HEK293 (cell line): Measurements from ENCODE around the gene KCTD18.

Experiments used
- CTCF ChIA-PET: fragments of 350-600 bp; formaldehyde crosslinking; extraction: SDS; loops from one replicate; lab custom pipeline; 2021; ENCODE audit warnings: antibody characterized with exemption; lab: Yijun Ruan, JAX
- POLR2A ChIA-PET: fragments of 300-600 bp; formaldehyde crosslinking; extraction: SDS; loops from one replicate; lab custom pipeline; 2020; ENCODE audit warnings: antibody characterized with exemption, inconsistent platforms; lab: Yijun Ruan, JAX
- H3K27ac ChIP-seq: fragments of 200-500 bp; sonication (Bioruptor generic); 2 replicates; pipeline ENCODE4 v1.5.1; 2014; ENCODE audit warnings: low read depth, low read length, control low read depth, inconsistent platforms; ENCODE audit errors: extremely low read depth
- H3K36me3 ChIP-seq, 2 experiments: fragments of 200-500 bp in 1 of 2; sonication (Bioruptor generic) in 1 of 2; 1 replicate in 1 of 2; 2 replicates in 1 of 2; pipeline ENCODE4 v1.5.1; 2014 to 2017; ENCODE audit warnings: inconsistent platforms in 2 of 2, low read length in 2 of 2; ENCODE audit not compliant: control insufficient read depth in 2 of 2, insufficient read depth in 1 of 2
- H3K4me1 ChIP-seq: fragments of 200-500 bp; sonication (Bioruptor generic); 2 replicates; pipeline ENCODE4 v1.5.1; 2014; ENCODE audit warnings: mild to moderate bottlenecking, low read length, inconsistent platforms; ENCODE audit not compliant: control insufficient read depth, insufficient read depth
- H3K4me3 ChIP-seq: 2 replicates; pipeline ENCODE4 v1.5.1; 2011; ENCODE audit warnings: low read depth, mild to moderate bottlenecking, control low read depth, low read length, moderate library complexity
- H3K9me3 ChIP-seq: fragments of 200-500 bp; sonication (Bioruptor generic); 2 replicates; pipeline ENCODE4 v1.5.1; 2014; ENCODE audit warnings: low read depth, low read length, inconsistent platforms; ENCODE audit not compliant: control insufficient read depth, insufficient read depth
- BCL11A ChIP-seq: fragments of 450-650 bp; formaldehyde crosslinking; IDR thresholded peaks from 2 replicates; pipeline ENCODE4 v1.5.1; 2016; ENCODE audit warnings: low read depth, missing biosample characterization, missing genetic modification characterization
- BCL6B ChIP-seq: fragments of 450-650 bp; formaldehyde crosslinking; IDR thresholded peaks from 2 replicates; pipeline ENCODE4 v1.5.1; 2017; ENCODE audit warnings: missing biosample characterization, missing genetic modification characterization
- GLIS1 ChIP-seq: fragments of 450-650 bp; formaldehyde crosslinking; IDR thresholded peaks from 2 replicates; pipeline ENCODE4 v1.5.1; 2016; ENCODE audit warnings: missing biosample characterization, missing genetic modification characterization
- KLF10 ChIP-seq: fragments of 450-650 bp; IDR thresholded peaks from 2 replicates; pipeline ENCODE4 v1.5.1; 2018; ENCODE audit warnings: missing biosample characterization, mild to moderate bottlenecking, missing genetic modification characterization
- MEIS1 ChIP-seq: sonication (generic); formaldehyde crosslinking; IDR thresholded peaks from 2 replicates; pipeline ENCODE4 v1.8.1; 2022; ENCODE audit warnings: missing genetic modification reagents, mild to moderate bottlenecking, borderline replicate concordance
- OSR2 ChIP-seq: fragments of 450-650 bp; formaldehyde crosslinking; IDR thresholded peaks from 2 replicates; pipeline ENCODE4 v1.5.1; 2016; ENCODE audit warnings: missing biosample characterization, missing genetic modification characterization
- OVOL3 ChIP-seq: fragments of 450-650 bp; formaldehyde crosslinking; IDR thresholded peaks from 2 replicates; pipeline ENCODE4 v1.5.1; 2016; ENCODE audit warnings: missing biosample characterization, missing genetic modification characterization
- PBX3 ChIP-seq: sonication (generic); formaldehyde crosslinking; IDR thresholded peaks from 2 replicates; pipeline ENCODE4 v1.8.1; 2022; ENCODE audit warnings: mild to moderate bottlenecking, moderate library complexity, missing genetic modification reagents
- SETDB1 ChIP-seq: IDR thresholded peaks from one replicate; pipeline ENCODE4 v1.6.1; 2017; ENCODE audit warnings: mild to moderate bottlenecking, low read length, moderate library complexity, mixed read lengths; ENCODE audit not compliant: insufficient read length
- SP2 ChIP-seq: fragments of 450-650 bp; formaldehyde crosslinking; IDR thresholded peaks from 2 replicates; pipeline ENCODE4 v1.5.1; 2016; ENCODE audit warnings: missing biosample characterization, missing genetic modification characterization
- ZBTB21 ChIP-seq: fragments of 450-650 bp; formaldehyde crosslinking; IDR thresholded peaks from 2 replicates; pipeline ENCODE4 v1.5.1; 2017; ENCODE audit warnings: missing biosample characterization, missing genetic modification characterization
- ZEB2 ChIP-seq: fragments of 450-650 bp; formaldehyde crosslinking; IDR thresholded peaks from 2 replicates; pipeline ENCODE4 v1.5.1; 2016; ENCODE audit warnings: missing biosample characterization, missing genetic modification characterization
- ZFP37 ChIP-seq: fragments of 450-650 bp; formaldehyde crosslinking; IDR thresholded peaks from 2 replicates; pipeline ENCODE4 v1.5.1; 2016; ENCODE audit warnings: missing biosample characterization, missing genetic modification characterization
- ZNF10 ChIP-seq: fragments of 450-650 bp; formaldehyde crosslinking; IDR thresholded peaks from 2 replicates; pipeline ENCODE4 v1.5.1; 2017; ENCODE audit warnings: missing biosample characterization, missing genetic modification characterization
- ZNF138 ChIP-seq: fragments of 450-650 bp; formaldehyde crosslinking; IDR thresholded peaks from 2 replicates; pipeline ENCODE4 v1.5.1; 2016; ENCODE audit warnings: missing biosample characterization, missing genetic modification characterization, borderline replicate concordance
- ZNF155 ChIP-seq: fragments of 450-650 bp; formaldehyde crosslinking; IDR thresholded peaks from 2 replicates; pipeline ENCODE4 v1.5.1; 2016; ENCODE audit warnings: missing biosample characterization, missing genetic modification characterization
- ZNF157 ChIP-seq: fragments of 450-650 bp; formaldehyde crosslinking; IDR thresholded peaks from 2 replicates; pipeline ENCODE4 v1.5.1; 2016; ENCODE audit warnings: missing biosample characterization, missing genetic modification characterization
- ZNF214 ChIP-seq: fragments of 450-650 bp; formaldehyde crosslinking; IDR thresholded peaks from 2 replicates; pipeline ENCODE4 v1.5.1; 2017; ENCODE audit warnings: missing biosample characterization, mild to moderate bottlenecking, missing genetic modification characterization, borderline replicate concordance
- ZNF23 ChIP-seq: fragments of 450-650 bp; formaldehyde crosslinking; IDR thresholded peaks from 2 replicates; pipeline ENCODE4 v1.5.1; 2016; ENCODE audit warnings: missing biosample characterization, missing genetic modification characterization, borderline replicate concordance
- ZNF248 ChIP-seq: fragments of 450-650 bp; formaldehyde crosslinking; IDR thresholded peaks from 2 replicates; pipeline ENCODE4 v1.5.1; 2017; ENCODE audit warnings: missing biosample characterization, missing genetic modification characterization
- ZNF274 ChIP-seq, 2 experiments: fragments of 200-500 bp in 1 of 2; fragments of 450-650 bp in 1 of 2; sonication (Bioruptor generic) in 1 of 2; formaldehyde crosslinking in 1 of 2; IDR thresholded peaks; 2 replicates each; pipeline versions ENCODE4 v1.5.1 to v1.6.1; 2014 to 2016; ENCODE audit warnings: borderline replicate concordance in 1 of 2, inconsistent platforms in 1 of 2, low read length in 1 of 2, missing biosample characterization in 1 of 2, missing genetic modification characterization in 1 of 2
- ZNF302 ChIP-seq: fragments of 450-650 bp; formaldehyde crosslinking; IDR thresholded peaks from 2 replicates; pipeline ENCODE4 v1.5.1; 2016; ENCODE audit warnings: missing biosample characterization, missing genetic modification characterization, low read depth
- ZNF37A ChIP-seq: fragments of 450-650 bp; IDR thresholded peaks from 2 replicates; pipeline ENCODE4 v1.5.1; 2018; ENCODE audit warnings: missing biosample characterization, missing genetic modification characterization
- ZNF416 ChIP-seq: fragments of 450-650 bp; formaldehyde crosslinking; IDR thresholded peaks from 2 replicates; pipeline ENCODE4 v1.5.1; 2016; ENCODE audit warnings: missing biosample characterization, missing genetic modification characterization
- ZNF48 ChIP-seq: fragments of 450-650 bp; formaldehyde crosslinking; IDR thresholded peaks from 2 replicates; pipeline ENCODE4 v1.5.1; 2016; ENCODE audit warnings: missing biosample characterization, missing genetic modification characterization
- ZNF501 ChIP-seq: fragments of 450-650 bp; formaldehyde crosslinking; IDR thresholded peaks from 2 replicates; pipeline ENCODE4 v1.5.1; 2016; ENCODE audit warnings: missing biosample characterization, missing genetic modification characterization
- ZNF514 ChIP-seq: fragments of 450-650 bp; formaldehyde crosslinking; IDR thresholded peaks from 2 replicates; pipeline ENCODE4 v1.5.1; 2016; ENCODE audit warnings: missing biosample characterization, missing genetic modification characterization
- ZNF571 ChIP-seq: fragments of 450-650 bp; formaldehyde crosslinking; IDR thresholded peaks from 2 replicates; pipeline ENCODE4 v1.5.0; 2017; ENCODE audit warnings: missing biosample characterization, missing genetic modification characterization
- ZNF76 ChIP-seq: fragments of 450-650 bp; formaldehyde crosslinking; IDR thresholded peaks from 2 replicates; pipeline ENCODE4; 2016; ENCODE audit warnings: low read depth, missing biosample characterization, missing genetic modification characterization, borderline replicate concordance

Gene KCTD18

GRCh38 chr2:200466425-200467418 is 43.1 kb downstream of the KCTD18 start (continued):
- no peak for TF ChIP-seq ZNF76 (tag by site-specific recombination)
- TF ChIP-seq PBX3 (CRISPR knock-in tag) = no peak
- TF ChIP-seq ZNF274 (IDR thresholded peaks at IDR 0.05; ENCODE audit: low read length) = no peak
- TF ChIP-seq ZNF274 (tag by site-specific recombination; IDR thresholded peaks at IDR 0.05; ENCODE audit: borderline replicate concordance) = no peak
- TF ChIP-seq ZNF571 (tag by site-specific recombination) = no peak
- no peak for TF ChIP-seq GLIS1 (tag by site-specific recombination)
- no peak for TF ChIP-seq OSR2
- no peak for TF ChIP-seq ZNF10
- no peak for TF ChIP-seq ZNF37A (tag by site-specific recombination)
- TF ChIP-seq BCL11A = no peak
- no peak for TF ChIP-seq ZNF157 (tag by site-specific recombination)

GRCh38 chr2:200463452-200463851 is 46.4 kb downstream of the KCTD18 start:
- H3K4me1 ChIP-seq = no peaks in the 10 kb centered on the region
- peaks cover 3 to 30% of the 10 kb centered on the region in 2 experiments; a peak in 2 of 3 replicates for H3K36me3 ChIP-seq
- POLR2A ChIA-PET = no interaction called here
- TF ChIP-seq SP2 = no peak
- TF ChIP-seq ZNF302 (tag by site-specific recombination) = no peak
- TF ChIP-seq BCL6B (tag by site-specific recombination) = no peak
- no peak for TF ChIP-seq ZNF48 (tag by site-specific recombination)
- no peak for TF ChIP-seq ZNF501 (tag by site-specific recombination)
- TF ChIP-seq ZNF214 (tag by site-specific recombination) = no peak
- no peaks in the 10 kb centered on the region for H3K9me3 ChIP-seq
- CTCF ChIA-PET = interaction anchor here (0.6 to 1.4 kb wide), 2 partner anchors 9 to 18 kb away, joined by 3 to 4 read pairs; no protein-coding TSS in a partner anchor
- no peak overlapping the region for H3K27ac ChIP-seq
- no peak overlapping the region for H3K4me3 ChIP-seq

GRCh38 chr2:200461846-200462710 is 47.8 kb downstream of the KCTD18 start:
- Histone ChIP-seq H3K4me1 (no peaks in the 10 kb centered on the region), H3K36me3 (peaks cover 3 to 17% of the 10 kb centered on the region in 2 experiments; a peak in 2 of 3 replicates), H3K9me3 (no peaks in the 10 kb centered on the region), H3K4me3 (no peak overlapping the region), H3K27ac (no peak overlapping the region)
- ChIA-PET CTCF (interaction anchor here (0.6 kb wide), 1 partner anchor 521 kb away, joined by 3 read pairs; no protein-coding TSS in a partner anchor), POLR2A (no interaction called here)
- TF ChIP-seq KLF10 (no peak), ZNF416 (tag by site-specific recombination) (no peak), ZNF138 (tag by site-specific recombination) (no peak), ZNF155 (no peak), ZEB2 (tag by site-specific recombination) (no peak), OVOL3 (tag by site-specific recombination) (no peak), MEIS1 (no peak), ZBTB21 (no peak), SETDB1 (no peak), ZNF157 (tag by site-specific recombination) (no peak), SP2 (no peak), ZNF48 (tag by site-specific recombination) (no peak), ZFP37 (tag by site-specific recombination) (no peak), ZNF23 (tag by site-specific recombination) (no peak), ZNF248 (tag by site-specific recombination) (no peak), ZNF514 (tag by site-specific recombination) (no peak)
